Vagina (tissue), 2 donors: ENCODE measurements around the gene ADAMTS12.

Source experiments
- CTCF ChIP-seq, 3 experiments: fragments of 450-650 bp in 2 of 3; fragments of 200-600 bp in 1 of 3; sonication (generic) in 1 of 3; IDR thresholded peaks; one replicate each; pipeline ENCODE4 v1.5.1; 2017 to 2019; ENCODE audit warnings: antibody characterized with exemption in 3 of 3, mild to moderate bottlenecking in 2 of 3, moderate library complexity in 2 of 3
- POLR2A ChIP-seq, 2 donors: fragments of 450-650 bp; IDR thresholded peaks; one replicate each; pipeline ENCODE4 v1.6.1; 2017; ENCODE audit warnings: antibody characterized with exemption in 2 of 2, mild to moderate bottlenecking in 2 of 2, moderate library complexity in 2 of 2
- POLR2AphosphoS5 ChIP-seq, 2 donors: sonication (generic); formaldehyde crosslinking; IDR thresholded peaks; one replicate each; pipeline ENCODE4 v1.9.0; 2017; ENCODE audit warnings: antibody characterized with exemption in 2 of 2, mild to moderate bottlenecking in 2 of 2, low read depth in 1 of 2; ENCODE audit not compliant: insufficient read depth in 1 of 2

- TF ChIP-seq POLR2A (IDR thresholded peaks at IDR 0.05) (no peak), CTCF (IDR thresholded peaks at IDR 0.05) (no peak), POLR2AphosphoS5 (IDR thresholded peaks at IDR 0.05; ENCODE audit: insufficient read depth in 1 of 2, low read depth in 1 of 2) (no peak)
Observed at GRCh38 chr5:33516421-33516820, 375.4 kb downstream of the ADAMTS12 start.
